BLaER1 (cell line): ENCODE data around the gene SLC35B1.

ENCODE experiments used
- H3K27ac ChIP-seq: shearing (Covaris generic); formaldehyde crosslinking; 2 replicates; pipeline ENCODE4 v1.8.1; 2022
- H3K27me3 ChIP-seq: shearing (Covaris generic); formaldehyde crosslinking; 2 replicates; pipeline ENCODE4 v1.8.1; 2022
- H3K36me3 ChIP-seq: shearing (Covaris generic); formaldehyde crosslinking; 2 replicates; pipeline ENCODE4 v1.8.1; 2022
- H3K4me1 ChIP-seq: shearing (Covaris generic); formaldehyde crosslinking; 2 replicates; pipeline ENCODE4 v1.8.1; 2022
- H3K4me2 ChIP-seq: shearing (Covaris generic); formaldehyde crosslinking; 2 replicates; pipeline ENCODE4 v1.8.1; 2022
- H3K4me3 ChIP-seq: shearing (Covaris generic); formaldehyde crosslinking; 2 replicates; pipeline ENCODE4 v1.8.1; 2022
- H3K9ac ChIP-seq: shearing (Covaris generic); formaldehyde crosslinking; 2 replicates; pipeline ENCODE4 v1.8.1; 2022
- H3K9me3 ChIP-seq: shearing (Covaris generic); formaldehyde crosslinking; 2 replicates; pipeline ENCODE4 v1.8.1; 2022
- H4K20me1 ChIP-seq: shearing (Covaris generic); formaldehyde crosslinking; 2 replicates; pipeline ENCODE4 v1.8.1; 2022
- Cebpa-rat ChIP-seq: shearing (Covaris generic); IDR thresholded peaks from 2 replicates; pipeline ENCODE4 v1.8.1; 2022

Gene SLC35B1

DNA sequence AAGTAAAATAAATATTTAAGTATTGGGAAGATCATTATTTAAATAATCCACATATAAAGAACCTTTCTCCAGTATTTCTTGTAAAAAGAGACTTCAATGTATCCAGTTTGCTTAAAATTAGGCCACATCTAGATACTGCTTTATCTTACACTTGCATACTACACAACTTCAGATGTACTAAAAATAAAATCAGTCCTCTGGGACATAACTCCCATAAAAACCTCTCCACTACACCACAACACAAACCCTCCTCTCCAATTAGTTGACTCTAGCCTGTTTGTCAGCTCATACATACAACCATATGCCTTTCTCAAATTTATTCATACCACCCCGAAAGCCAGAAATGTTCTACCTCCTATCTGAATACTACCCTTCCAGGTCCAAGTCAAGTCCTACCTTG lies 51.5 kb downstream of the SLC35B1 start:
- Histone ChIP-seq H3K4me3 (no peak overlapping the region), H4K20me1 (peaks cover 98% of the 10 kb centered on the region), H3K4me2 (peak overlapping the region; percentile 70), H3K27ac (peak overlapping the region; percentile 38; the same call in 1 of the 2 replicates), H3K27me3 (no peaks in the 10 kb centered on the region), H3K36me3 (peaks cover 40% of the 10 kb centered on the region), H3K9me3 (no peaks in the 10 kb centered on the region), H3K9ac (peak overlapping the region; percentile 24; the same call in 1 of the 2 replicates), H3K4me1 (peaks cover 22% of the 10 kb centered on the region)
- TF ChIP-seq Cebpa-rat: no peak
